Right lobe of liver (tissue), 6 donors: ENCODE results near the gene IGF2R. TPM values are rescaled to one million over a fixed set of nuclear protein-coding genes. Genes with fewer than 3 reads are reported as not detected.
A peak's percentile ranks its signal among the peaks of the same experiment; 100 is the strongest.
"Not testable (repeated sequence)": the region's sequence is repeated elsewhere in the genome, so short reads cannot be mapped to it uniquely, and the experiment has no call there.

Experiments
- ATAC-seq, 4 donors: fragments of 200-7000 bp; cut with Tn5 transposase; one replicate each; pipeline ENCODE4 v1.9.1; 2020; ENCODE audit warnings: mild to moderate bottlenecking in 4 of 4, moderate library complexity in 4 of 4
- DNase-seq, 3 donors: peaks; one replicate each; pipeline ENCODE4 v3.0.0-alpha.2; 2020
- H3K27ac ChIP-seq, 3 donors: fragments of 200-600 bp; one replicate each; pipeline ENCODE4 v1.8.0; 2022
- H3K27me3 ChIP-seq, 2 donors: fragments of 200-600 bp; one replicate each; pipeline ENCODE4 v1.8.0; 2022
- H3K36me3 ChIP-seq, 4 donors: fragments of 200-600 bp; sonication (generic) in 1 of 4; one replicate each; pipeline versions ENCODE4 v1.5.1 to v1.8.0; 2017 to 2022; ENCODE audit warnings: control low read depth in 1 of 4
- H3K4me1 ChIP-seq, 4 donors: fragments of 200-600 bp; sonication (generic) in 1 of 4; one replicate each; pipeline versions ENCODE4 v1.5.1 to v1.8.0; 2017 to 2022; ENCODE audit warnings: control low read depth in 1 of 4
- H3K4me3 ChIP-seq, 3 donors: fragments of 200-600 bp; one replicate each; pipeline ENCODE4 v1.8.0; 2022
- H3K9me3 ChIP-seq, 4 donors: fragments of 200-600 bp; sonication (generic) in 1 of 4; one replicate each; pipeline versions ENCODE4 v1.5.1 to v1.8.0; 2017 to 2022; ENCODE audit warnings: control low read depth in 1 of 4
- CTCF ChIP-seq, 4 donors: fragments of 200-600 bp in 3 of 4; fragments of 450-650 bp in 1 of 4; IDR thresholded peaks; one replicate each; pipeline versions ENCODE4 v1.5.1 to v1.8.0; 2016 to 2022; ENCODE audit warnings: antibody characterized with exemption in 4 of 4, mild to moderate bottlenecking in 2 of 4
- POLR2A ChIP-seq: fragments of 450-650 bp; IDR thresholded peaks from one replicate; pipeline ENCODE4 v1.6.1; 2017; ENCODE audit warnings: antibody characterized with exemption, mild to moderate bottlenecking
- WGBS: methylation state at CpG from one replicate; pipeline ENCODE4 v1.1.6; 2018; ENCODE audit warnings: low coverage, low lambda C conversion rate; ENCODE audit not compliant: insufficient coverage; ENCODE audit errors: missing lambda C conversion rate; 5-methylcytosine and 5-hydroxymethylcytosine counted together
- intact Hi-C, 2 donors: fragments of 100-400 bp; cut with DNase I; formaldehyde crosslinking; loops; one replicate each; pipeline versions ENCODE4 v1.11.2 to v1.14.1; 2022
- total RNA-seq, 6 experiments: library from RNA; depleted of rRNA in 2 of 6; stranded (reverse); fragments of >200 nt in 2 of 6; fragmentation: NEBNext Ultra II Directional in 3 of 6; extraction: Animal tissue kit (Norgen Biotek cat#: 25700) in 3 of 6; gene quantifications; one replicate each; pipeline versions ENCODE4 v1.1.0 to v1.2.4, GENCODE V29; 2016 to 2023
- donor health status: DM: no; HTN: yes; CAD: no.
- donor health status: DM: no; HTN: no; CAD: no.
- donor health status: DM: no; HTN: no; CAD: no.
- donor health status: DM: no; HTN: yes; CAD: no.
- donor health status: DM: no; HTN: yes; CAD: no.

Gene IGF2R
- total RNA-seq, 6 experiments from 2014 or later, result 50.3 to 81.0 (median 67.1) TPM

- TF ChIP-seq POLR2A (no peak), CTCF (IDR thresholded peaks at IDR 0.05) (no peak)
- H3K27me3 ChIP-seq, result no peaks in the 10 kb centered on the region
- no peaks in the 10 kb centered on the region for H3K4me1 ChIP-seq
- intact Hi-C loops, result no loop called here
- ATAC-seq (peak in 1 of 4 donors; percentile 20), DNase-seq (no peak)
- H3K27ac ChIP-seq, result no peak overlapping the region
- H3K9me3 ChIP-seq, result no peaks in the 10 kb centered on the region
- peaks cover 0 to under 1% (median under 1%) of the 10 kb centered on the region in 4 donors for H3K36me3 ChIP-seq
- no peak overlapping the region for H3K4me3 ChIP-seq
These were observed 141.8 kb downstream of the IGF2R start for GRCh38 chr6:160110586-160111123.

- intact Hi-C loops, result no loop called here
- Histone ChIP-seq H3K27ac (no peak overlapping the region), H3K27me3 (no peaks in the 10 kb centered on the region), H3K36me3 (no peaks in the 10 kb centered on the region), H3K9me3 (no peaks in the 10 kb centered on the region), H3K4me3 (no peak overlapping the region), H3K4me1 (no peaks in the 10 kb centered on the region)
- 77% methylated on average over 3 of the region's 4 CpGs for WGBS
- ATAC-seq (no peak), DNase-seq (no peak)
- TF ChIP-seq POLR2A (no peak), CTCF (IDR thresholded peaks at IDR 0.05) (no peak)
These were observed 142.9 kb downstream of the IGF2R start for GRCh38 chr6:160111806-160112205.

DNA sequence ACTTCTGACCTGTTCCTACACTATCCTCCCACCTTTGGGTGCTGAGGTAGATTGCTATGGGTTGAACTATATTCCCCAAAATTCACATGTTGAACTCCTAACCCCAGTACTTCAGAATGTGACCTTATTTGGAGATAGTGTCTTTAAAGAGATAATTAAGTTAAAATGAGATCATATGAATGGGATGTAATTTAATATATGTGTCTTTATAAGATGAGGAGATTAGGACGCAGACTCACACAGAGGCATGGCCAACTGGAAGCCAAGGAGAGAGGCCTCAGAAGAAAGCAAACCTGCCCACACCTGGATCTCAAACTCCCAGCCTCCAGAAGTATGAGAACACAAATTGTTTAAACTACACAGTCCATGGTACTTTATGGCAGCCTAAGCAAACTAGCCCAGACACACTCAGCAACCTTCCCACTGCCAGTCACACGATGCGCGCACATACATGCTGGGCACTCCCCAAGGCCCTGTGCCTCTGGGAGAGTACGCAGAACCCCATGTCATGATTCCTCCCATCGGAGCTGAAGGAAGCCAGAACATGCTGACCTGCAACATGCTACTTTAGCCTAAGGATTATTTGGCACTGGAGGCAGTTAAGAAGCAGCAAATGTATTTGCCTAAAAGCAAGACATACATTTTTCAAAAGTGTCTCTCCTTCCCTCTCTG is 143.9 kb downstream of the IGF2R start:
- ATAC-seq (no peak), DNase-seq (no peak)
- H3K4me3 ChIP-seq, result no peak overlapping the region
- H3K27me3 ChIP-seq, result no peaks in the 10 kb centered on the region
- H3K27ac ChIP-seq, result no peak overlapping the region
- intact Hi-C loops, result no loop called here
- no peak for TF ChIP-seq POLR2A
- no peak for TF ChIP-seq CTCF (IDR thresholded peaks at IDR 0.05)
- WGBS, result 100% methylated on average over 4 of the region's 6 CpGs
- no peaks in the 10 kb centered on the region for H3K36me3 ChIP-seq
- H3K4me1 ChIP-seq, result no peaks in the 10 kb centered on the region
- no peaks in the 10 kb centered on the region for H3K9me3 ChIP-seq

- H3K27ac ChIP-seq, ATAC-seq, H3K9me3 ChIP-seq, intact Hi-C loops, DNase-seq, H3K36me3 ChIP-seq, H3K4me1 ChIP-seq, H3K27me3 ChIP-seq, H3K4me3 ChIP-seq: not testable (repeated sequence)
- WGBS, result no CpG with 5 or more reads among the region's 29 CpGs
These were observed 145.7 kb downstream of the IGF2R start for GRCh38 chr6:160114536-160114935.

DNA sequence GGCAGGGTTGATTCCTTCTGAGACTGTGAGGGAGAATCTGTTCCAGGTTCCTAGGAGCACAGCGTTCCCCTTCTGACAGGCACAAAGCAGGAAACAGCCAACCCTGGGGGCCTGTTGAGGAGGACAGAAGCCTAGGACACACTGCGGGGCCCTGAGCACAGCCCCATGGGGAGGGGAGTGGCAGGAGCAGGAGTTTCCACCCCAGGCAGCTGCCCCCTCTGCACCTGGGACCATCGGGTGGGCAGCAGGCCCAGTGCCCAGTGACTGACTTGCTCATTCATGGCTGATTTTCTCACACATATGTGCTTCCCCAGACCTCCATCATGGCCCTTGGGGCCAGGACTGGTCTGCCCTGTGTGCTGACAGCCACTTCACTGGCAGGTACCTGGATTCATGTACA is 146.5 kb downstream of the IGF2R start:
- DNase-seq, result no peak
- 100% methylated on average over 1 of the region's 3 CpGs for WGBS
- no peaks in the 10 kb centered on the region for H3K9me3 ChIP-seq
- H3K27me3 ChIP-seq, result no peaks in the 10 kb centered on the region
- H3K27ac ChIP-seq, result no peak overlapping the region
- H3K4me1 ChIP-seq, result peaks cover 0 to 9% (median 0%) of the 10 kb centered on the region in 4 donors
- no peaks in the 10 kb centered on the region for H3K36me3 ChIP-seq
- H3K4me3 ChIP-seq, result no peak overlapping the region
- intact Hi-C loops, result no loop called here
- TF ChIP-seq POLR2A (no peak), CTCF (IDR thresholded peaks at IDR 0.05) (no peak)
- ATAC-seq, result no peak
